ENCODE results near the gene KLK15.
A peak's percentile ranks its signal among the peaks of the same experiment; 100 is the strongest.

Gene KLK15

GRCh38 chr19:50842130-50842529 lies 8.8 kb upstream of the KLK15 start:
- Histone ChIP-seq H3K27ac (ENCODE audit: low read depth, low read length) (no peak overlapping the region), H3K36me3 (ENCODE audit: insufficient read depth, low read length) (no peaks in the 10 kb centered on the region), H3K27me3 (ENCODE audit: control insufficient read depth in 1 of 2, insufficient read depth in 2 of 2, low read length in 2 of 2) (peaks cover 0 to 5% of the 10 kb centered on the region in 2 donors), H3K4me3 (ENCODE audit: low read depth in 1 of 2, low read length in 2 of 2) (no peak overlapping the region), H3K9ac (ENCODE audit: low read length) (no peak overlapping the region), H3K9me3 (ENCODE audit: low read length) (no peaks in the 10 kb centered on the region), H3K4me1 (ENCODE audit: insufficient read depth, low read length) (no peaks in the 10 kb centered on the region)

- H3K36me3 ChIP-seq (ENCODE audit: insufficient read depth, low read length), result no peaks in the 10 kb centered on the region
- H3K4me1 ChIP-seq (ENCODE audit: insufficient read depth, low read length), result peaks cover 7% of the 10 kb centered on the region
- no peak overlapping the region for H3K4me3 ChIP-seq (ENCODE audit: low read depth in 1 of 2, low read length in 2 of 2)
- H3K9ac ChIP-seq (ENCODE audit: low read length), result no peak overlapping the region
- H3K27ac ChIP-seq (ENCODE audit: low read depth, low read length), result no peak overlapping the region
- no peaks in the 10 kb centered on the region for H3K9me3 ChIP-seq (ENCODE audit: low read length)
- H3K27me3 ChIP-seq (ENCODE audit: control insufficient read depth in 1 of 2, insufficient read depth in 2 of 2, low read length in 2 of 2), result peaks cover 0 to 18% of the 10 kb centered on the region in 2 donors
Observed at GRCh38 chr19:50839712-50840655, 6.6 kb upstream of the KLK15 start.

- H3K27me3 ChIP-seq (ENCODE audit: control insufficient read depth in 1 of 2, insufficient read depth in 2 of 2, low read length in 2 of 2), result peaks cover 0 to 21% of the 10 kb centered on the region in 2 donors
- no peaks in the 10 kb centered on the region for H3K9me3 ChIP-seq (ENCODE audit: low read length)
- H3K9ac ChIP-seq (ENCODE audit: low read length), result no peak overlapping the region
- no peak overlapping the region for H3K27ac ChIP-seq (ENCODE audit: low read depth, low read length)
- H3K36me3 ChIP-seq (ENCODE audit: insufficient read depth, low read length), result no peaks in the 10 kb centered on the region
- H3K4me3 ChIP-seq (ENCODE audit: low read depth in 1 of 2, low read length in 2 of 2), result no peak overlapping the region
- peaks cover 9% of the 10 kb centered on the region for H3K4me1 ChIP-seq (ENCODE audit: insufficient read depth, low read length)
Observed at GRCh38 chr19:50838239-50838638, 4.9 kb upstream of the KLK15 start.

GRCh38 chr19:50837300-50837699 lies 3.9 kb upstream of the KLK15 start:
- Histone ChIP-seq H3K4me3 (ENCODE audit: low read depth in 1 of 2, low read length in 2 of 2) (no peak overlapping the region), H3K9ac (ENCODE audit: low read length) (no peak overlapping the region), H3K9me3 (ENCODE audit: low read length) (no peaks in the 10 kb centered on the region), H3K27me3 (ENCODE audit: control insufficient read depth in 1 of 2, insufficient read depth in 2 of 2, low read length in 2 of 2) (peaks cover 0 to 24% of the 10 kb centered on the region in 2 donors), H3K4me1 (ENCODE audit: insufficient read depth, low read length) (peaks cover 9% of the 10 kb centered on the region), H3K36me3 (ENCODE audit: insufficient read depth, low read length) (no peaks in the 10 kb centered on the region), H3K27ac (ENCODE audit: low read depth, low read length) (no peak overlapping the region)

- no peaks in the 10 kb centered on the region for H3K36me3 ChIP-seq (ENCODE audit: insufficient read depth, low read length)
- H3K27me3 ChIP-seq (ENCODE audit: control insufficient read depth in 1 of 2, insufficient read depth in 2 of 2, low read length in 2 of 2), result peaks cover 0 to 24% of the 10 kb centered on the region in 2 donors
- H3K9ac ChIP-seq (ENCODE audit: low read length), result no peak overlapping the region
- H3K9me3 ChIP-seq (ENCODE audit: low read length), result no peaks in the 10 kb centered on the region
- no peak overlapping the region for H3K27ac ChIP-seq (ENCODE audit: low read depth, low read length)
- peaks cover 9% of the 10 kb centered on the region for H3K4me1 ChIP-seq (ENCODE audit: insufficient read depth, low read length)
- peak overlapping the region in 1 of 2 donors; percentile 65 for H3K4me3 ChIP-seq (ENCODE audit: low read depth in 1 of 2, low read length in 2 of 2)
Observed at GRCh38 chr19:50836543-50837195, 3.3 kb upstream of the KLK15 start.

GRCh38 chr19:50835785-50836542 lies 2.6 kb upstream of the KLK15 start:
- H3K9ac ChIP-seq (ENCODE audit: low read length), result no peak overlapping the region
- H3K27me3 ChIP-seq (ENCODE audit: control insufficient read depth in 1 of 2, insufficient read depth in 2 of 2, low read length in 2 of 2), result peaks cover 0 to 29% of the 10 kb centered on the region in 2 donors
- no peaks in the 10 kb centered on the region for H3K36me3 ChIP-seq (ENCODE audit: insufficient read depth, low read length)
- no peaks in the 10 kb centered on the region for H3K9me3 ChIP-seq (ENCODE audit: low read length)
- peak overlapping the region; percentile 46 to 65 for H3K4me3 ChIP-seq (ENCODE audit: low read depth in 1 of 2, low read length in 2 of 2)
- peaks cover 9% of the 10 kb centered on the region for H3K4me1 ChIP-seq (ENCODE audit: insufficient read depth, low read length)
- H3K27ac ChIP-seq (ENCODE audit: low read depth, low read length), result no peak overlapping the region

GRCh38 chr19:50835103-50835784 lies 1.9 kb upstream of the KLK15 start:
- Histone ChIP-seq H3K27me3 (ENCODE audit: control insufficient read depth in 1 of 2, insufficient read depth in 2 of 2, low read length in 2 of 2) (peaks cover 0 to 33% of the 10 kb centered on the region in 2 donors), H3K4me1 (ENCODE audit: insufficient read depth, low read length) (peaks cover 9% of the 10 kb centered on the region), H3K36me3 (ENCODE audit: insufficient read depth, low read length) (no peaks in the 10 kb centered on the region), H3K4me3 (ENCODE audit: low read depth in 1 of 2, low read length in 2 of 2) (peak overlapping the region; percentile 46 to 65), H3K9ac (ENCODE audit: low read length) (no peak overlapping the region), H3K27ac (ENCODE audit: low read depth, low read length) (no peak overlapping the region), H3K9me3 (ENCODE audit: low read length) (no peaks in the 10 kb centered on the region)

GRCh38 chr19:50833802-50834167 lies 411 bp upstream of the KLK15 start:
- Histone ChIP-seq H3K9me3 (ENCODE audit: low read length) (no peaks in the 10 kb centered on the region), H3K9ac (ENCODE audit: low read length) (no peak overlapping the region), H3K4me3 (ENCODE audit: low read depth in 1 of 2, low read length in 2 of 2) (no peak overlapping the region), H3K27ac (ENCODE audit: low read depth, low read length) (no peak overlapping the region), H3K27me3 (ENCODE audit: control insufficient read depth in 1 of 2, insufficient read depth in 2 of 2, low read length in 2 of 2) (peaks cover 0 to 36% of the 10 kb centered on the region in 2 donors), H3K36me3 (ENCODE audit: insufficient read depth, low read length) (no peaks in the 10 kb centered on the region), H3K4me1 (ENCODE audit: insufficient read depth, low read length) (peaks cover 9% of the 10 kb centered on the region)

GRCh38 chr19:50832666-50833065 lies 708 bp downstream of the KLK15 start:
- H3K27me3 ChIP-seq (ENCODE audit: control insufficient read depth in 1 of 2, insufficient read depth in 2 of 2, low read length in 2 of 2), result peaks cover 0 to 32% of the 10 kb centered on the region in 2 donors
- H3K4me1 ChIP-seq (ENCODE audit: insufficient read depth, low read length), result peaks cover 9% of the 10 kb centered on the region
- no peak overlapping the region for H3K27ac ChIP-seq (ENCODE audit: low read depth, low read length)

GRCh38 chr19:50831026-50831396 lies 2.4 kb downstream of the KLK15 start:
- Histone ChIP-seq H3K9me3 (ENCODE audit: low read length) (no peaks in the 10 kb centered on the region), H3K27me3 (ENCODE audit: control insufficient read depth in 1 of 2, insufficient read depth in 2 of 2, low read length in 2 of 2) (peaks cover 0 to 20% of the 10 kb centered on the region in 2 donors), H3K27ac (ENCODE audit: low read depth, low read length) (no peak overlapping the region), H3K9ac (ENCODE audit: low read length) (no peak overlapping the region), H3K4me3 (ENCODE audit: low read depth in 1 of 2, low read length in 2 of 2) (no peak overlapping the region), H3K36me3 (ENCODE audit: insufficient read depth, low read length) (no peaks in the 10 kb centered on the region), H3K4me1 (ENCODE audit: insufficient read depth, low read length) (peaks cover 9% of the 10 kb centered on the region)

More at GRCh38 chr19:50832666-50833065, 708 bp downstream of the KLK15 start:
- no peak overlapping the region for H3K9ac ChIP-seq (ENCODE audit: low read length)
- no peaks in the 10 kb centered on the region for H3K9me3 ChIP-seq (ENCODE audit: low read length)
- no peak overlapping the region for H3K4me3 ChIP-seq (ENCODE audit: low read depth in 1 of 2, low read length in 2 of 2)
- no peaks in the 10 kb centered on the region for H3K36me3 ChIP-seq (ENCODE audit: insufficient read depth, low read length)

All from muscle layer of colon (tissue), 2 donors.